HEK293 (cell line): ENCODE data around the gene ANKRD13D.

Experiments
- CTCF ChIP-seq: fragments of 450-650 bp; formaldehyde crosslinking; IDR thresholded peaks from 2 replicates; pipeline ENCODE4 v1.5.1; 2016; ENCODE audit warnings: missing biosample characterization, missing genetic modification characterization
- SALL2 ChIP-seq: fragments of 450-650 bp; formaldehyde crosslinking; IDR thresholded peaks from 2 replicates; pipeline ENCODE4 v1.5.0; 2017; ENCODE audit warnings: missing biosample characterization, mild to moderate bottlenecking, missing genetic modification characterization, borderline replicate concordance
- YY2 ChIP-seq: fragments of 450-650 bp; formaldehyde crosslinking; IDR thresholded peaks from 2 replicates; pipeline ENCODE4 v1.5.1; 2016; ENCODE audit warnings: missing biosample characterization, missing genetic modification characterization
- ZBTB7A ChIP-seq: fragments of 450-650 bp; formaldehyde crosslinking; IDR thresholded peaks from 2 replicates; pipeline ENCODE4 v1.5.1; 2016; ENCODE audit warnings: low read depth, missing biosample characterization, missing genetic modification characterization
- ZNF311 ChIP-seq: fragments of 450-650 bp; formaldehyde crosslinking; IDR thresholded peaks from 2 replicates; pipeline ENCODE4 v1.5.1; 2017; ENCODE audit warnings: missing biosample characterization, missing genetic modification characterization, borderline replicate concordance
- ZNF362 ChIP-seq: fragments of 450-650 bp; formaldehyde crosslinking; IDR thresholded peaks from 2 replicates; pipeline ENCODE4 v1.5.1; 2016; ENCODE audit warnings: missing biosample characterization, missing genetic modification characterization
- ZNF549 ChIP-seq: fragments of 450-650 bp; IDR thresholded peaks from 2 replicates; pipeline ENCODE4 v1.5.1; 2018; ENCODE audit warnings: missing biosample characterization, missing genetic modification characterization, mild to moderate bottlenecking, inconsistent platforms, moderate library complexity
- ZNF639 ChIP-seq: fragments of 450-650 bp; formaldehyde crosslinking; IDR thresholded peaks from 2 replicates; pipeline ENCODE4 v1.5.1; 2016; ENCODE audit warnings: missing biosample characterization, missing genetic modification characterization
- ZNF664 ChIP-seq: fragments of 450-650 bp; formaldehyde crosslinking; IDR thresholded peaks from 2 replicates; pipeline ENCODE4 v1.5.1; 2016; ENCODE audit warnings: missing biosample characterization, missing genetic modification characterization
- TF ChIP-seq, protein P1 (sequence below): fragments of 450-650 bp; IDR thresholded peaks from 2 replicates; pipeline ENCODE4 v1.5.1; 2018; ENCODE audit warnings: missing biosample characterization, missing genetic modification characterization
- TF ChIP-seq, protein P2 (sequence below): fragments of 450-650 bp; formaldehyde crosslinking; IDR thresholded peaks from 2 replicates; pipeline ENCODE4 v1.5.1; 2016; ENCODE audit warnings: missing biosample characterization, missing genetic modification characterization
- TF ChIP-seq, protein P3 (sequence below): sonication (generic); formaldehyde crosslinking; IDR thresholded peaks from 2 replicates; pipeline ENCODE4 v1.8.1; 2022; ENCODE audit warnings: mild to moderate bottlenecking, moderate library complexity, missing genetic modification reagents

DNA sequence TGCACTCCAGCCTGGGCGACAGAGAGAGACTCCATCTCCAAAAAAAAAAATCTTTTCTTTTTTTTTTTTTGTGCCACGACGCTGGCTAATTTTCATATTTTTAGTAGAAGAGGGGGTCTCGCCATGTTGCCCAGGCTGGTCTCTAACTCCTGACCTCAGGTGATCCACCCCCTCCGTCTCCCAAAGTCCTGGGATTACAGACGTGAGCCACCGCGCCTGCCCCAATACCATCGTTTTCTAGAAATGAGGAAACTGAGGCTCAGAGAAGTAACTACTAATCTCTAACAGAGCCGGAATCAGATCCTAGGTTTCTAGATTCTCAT is 27.7 kb downstream of the ANKRD13D start:
- TF ChIP-seq, protein P1, sequence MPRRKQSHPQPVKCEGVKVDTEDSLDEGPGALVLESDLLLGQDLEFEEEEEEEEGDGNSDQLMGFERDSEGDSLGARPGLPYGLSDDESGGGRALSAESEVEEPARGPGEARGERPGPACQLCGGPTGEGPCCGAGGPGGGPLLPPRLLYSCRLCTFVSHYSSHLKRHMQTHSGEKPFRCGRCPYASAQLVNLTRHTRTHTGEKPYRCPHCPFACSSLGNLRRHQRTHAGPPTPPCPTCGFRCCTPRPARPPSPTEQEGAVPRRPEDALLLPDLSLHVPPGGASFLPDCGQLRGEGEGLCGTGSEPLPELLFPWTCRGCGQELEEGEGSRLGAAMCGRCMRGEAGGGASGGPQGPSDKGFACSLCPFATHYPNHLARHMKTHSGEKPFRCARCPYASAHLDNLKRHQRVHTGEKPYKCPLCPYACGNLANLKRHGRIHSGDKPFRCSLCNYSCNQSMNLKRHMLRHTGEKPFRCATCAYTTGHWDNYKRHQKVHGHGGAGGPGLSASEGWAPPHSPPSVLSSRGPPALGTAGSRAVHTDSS (tag by site-specific recombination), result no peak
- TF ChIP-seq CTCF (tag by site-specific recombination) (no peak), YY2 (tag by site-specific recombination) (no peak), ZNF664 (no peak), ZNF549 (tag by site-specific recombination) (no peak), ZNF311 (tag by site-specific recombination) (no peak), ZBTB7A (no peak), ZNF362 (tag by site-specific recombination) (no peak), ZNF639 (tag by site-specific recombination) (no peak), SALL2 (tag by site-specific recombination) (no peak)
- TF ChIP-seq, protein P2, sequence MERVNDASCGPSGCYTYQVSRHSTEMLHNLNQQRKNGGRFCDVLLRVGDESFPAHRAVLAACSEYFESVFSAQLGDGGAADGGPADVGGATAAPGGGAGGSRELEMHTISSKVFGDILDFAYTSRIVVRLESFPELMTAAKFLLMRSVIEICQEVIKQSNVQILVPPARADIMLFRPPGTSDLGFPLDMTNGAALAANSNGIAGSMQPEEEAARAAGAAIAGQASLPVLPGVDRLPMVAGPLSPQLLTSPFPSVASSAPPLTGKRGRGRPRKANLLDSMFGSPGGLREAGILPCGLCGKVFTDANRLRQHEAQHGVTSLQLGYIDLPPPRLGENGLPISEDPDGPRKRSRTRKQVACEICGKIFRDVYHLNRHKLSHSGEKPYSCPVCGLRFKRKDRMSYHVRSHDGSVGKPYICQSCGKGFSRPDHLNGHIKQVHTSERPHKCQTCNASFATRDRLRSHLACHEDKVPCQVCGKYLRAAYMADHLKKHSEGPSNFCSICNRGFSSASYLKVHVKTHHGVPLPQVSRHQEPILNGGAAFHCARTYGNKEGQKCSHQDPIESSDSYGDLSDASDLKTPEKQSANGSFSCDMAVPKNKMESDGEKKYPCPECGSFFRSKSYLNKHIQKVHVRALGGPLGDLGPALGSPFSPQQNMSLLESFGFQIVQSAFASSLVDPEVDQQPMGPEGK (tag by site-specific recombination), result no peak
- TF ChIP-seq, protein P3, sequence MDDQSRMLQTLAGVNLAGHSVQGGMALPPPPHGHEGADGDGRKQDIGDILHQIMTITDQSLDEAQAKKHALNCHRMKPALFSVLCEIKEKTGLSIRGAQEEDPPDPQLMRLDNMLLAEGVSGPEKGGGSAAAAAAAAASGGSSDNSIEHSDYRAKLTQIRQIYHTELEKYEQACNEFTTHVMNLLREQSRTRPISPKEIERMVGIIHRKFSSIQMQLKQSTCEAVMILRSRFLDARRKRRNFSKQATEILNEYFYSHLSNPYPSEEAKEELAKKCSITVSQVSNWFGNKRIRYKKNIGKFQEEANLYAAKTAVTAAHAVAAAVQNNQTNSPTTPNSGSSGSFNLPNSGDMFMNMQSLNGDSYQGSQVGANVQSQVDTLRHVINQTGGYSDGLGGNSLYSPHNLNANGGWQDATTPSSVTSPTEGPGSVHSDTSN (CRISPR knock-in tag), result no peak
